Breast epithelium (tissue), 4 donors: ENCODE measurements around the gene BDP1. TPM values are rescaled to one million over a fixed set of nuclear protein-coding genes. Genes with fewer than 3 reads are reported as not detected.
A peak's percentile ranks its signal among the peaks of the same experiment; 100 is the strongest.

Experiments used
- DNase-seq, 2 donors: peaks; one replicate each; pipeline ENCODE4 v3.0.0-alpha.2; 2019; ENCODE audit warnings: low spot score in 2 of 2
- H3K27ac ChIP-seq, 2 donors: fragments of 200-600 bp; sonication (generic) in 1 of 2; one replicate each; pipeline ENCODE4 v1.5.1; 2016 to 2019; ENCODE audit warnings: mild to moderate bottlenecking in 1 of 2
- H3K27me3 ChIP-seq, 2 donors: fragments of 200-600 bp; sonication (generic) in 1 of 2; one replicate each; pipeline versions ENCODE4 v1.5.1 to v1.6.0; 2017 to 2019; ENCODE audit warnings: control low read depth in 1 of 2, mild to moderate bottlenecking in 1 of 2
- H3K36me3 ChIP-seq: fragments of 200-600 bp; one replicate; pipeline ENCODE4 v1.5.1; 2019
- H3K4me1 ChIP-seq, 2 donors: fragments of 200-600 bp; sonication (generic); one replicate each; pipeline ENCODE4 v1.5.1; 2016 to 2019; ENCODE audit warnings: control low read depth in 1 of 2
- H3K4me3 ChIP-seq, 3 donors: fragments of 200-600 bp; sonication (generic); 1 replicate in 2 of 3; 2 replicates in 1 of 3; pipeline ENCODE4 v1.5.1; 2016 to 2019; ENCODE audit warnings: mild to moderate bottlenecking in 3 of 3, moderate library complexity in 2 of 3
- H3K9me3 ChIP-seq, 2 donors: fragments of 200-600 bp; sonication (generic) in 1 of 2; one replicate each; pipeline ENCODE4 v1.5.1; 2016 to 2019; ENCODE audit warnings: control low read depth in 1 of 2
- CTCF ChIP-seq, 3 donors: fragments of 450-650 bp; IDR thresholded peaks; one replicate each; pipeline ENCODE4 v1.5.1; 2016 to 2017; ENCODE audit warnings: antibody characterized with exemption in 3 of 3, mild to moderate bottlenecking in 3 of 3, moderate library complexity in 3 of 3
- POLR2A ChIP-seq: fragments of 450-650 bp; IDR thresholded peaks from one replicate; pipeline ENCODE4 v1.6.1; 2016; ENCODE audit warnings: antibody characterized with exemption, mild to moderate bottlenecking, moderate library complexity
- POLR2AphosphoS5 ChIP-seq, 3 donors: sonication (generic); formaldehyde crosslinking; IDR thresholded peaks; one replicate each; pipeline ENCODE4 v1.6.1; 2017; ENCODE audit warnings: antibody characterized with exemption in 3 of 3
- intact Hi-C: fragments of 100-400 bp; cut with DNase I; formaldehyde crosslinking; loops from one replicate; pipeline ENCODE4 v1.15.1; 2023; ENCODE audit warnings: low total_unique reads
- total RNA-seq, 3 donors: library from RNA; depleted of rRNA; stranded (reverse); fragments of >200 nt; gene quantifications; one replicate each; pipeline ENCODE4 v1.1.0, GENCODE V29; 2016

The BDP1 gene
- total RNA-seq, 3 donors from 2014 or later = 26.4 to 119 (median 41.6) TPM

GRCh38 chr5:71588533-71588885 is 133.1 kb downstream of the BDP1 start:
- intact Hi-C loops = no loop called here
- Histone ChIP-seq H3K4me3 (peak overlapping the region in 2 of 3 donors; percentile 73 to 76), H3K4me1 (peaks cover 2 to 3% of the 10 kb centered on the region in 2 donors)

GRCh38 chr5:71589903-71590302 is 134.5 kb downstream of the BDP1 start:
- Histone ChIP-seq H3K4me3 (peak overlapping the region in 1 of 3 donors; percentile 76), H3K36me3 (no peaks in the 10 kb centered on the region), H3K27ac (peak overlapping the region in 1 of 2 donors; percentile 93), H3K27me3 (no peaks in the 10 kb centered on the region), H3K9me3 (no peaks in the 10 kb centered on the region), H3K4me1 (peaks cover 2 to 3% of the 10 kb centered on the region in 2 donors)
- intact Hi-C loops = no loop called here
- DNase-seq = no peak
- TF ChIP-seq POLR2A (no peak), CTCF (IDR thresholded peaks at IDR 0.05) (no peak), POLR2AphosphoS5 (IDR thresholded peaks at IDR 0.05) (no peak)

More at GRCh38 chr5:71588533-71588885, 133.1 kb downstream of the BDP1 start:
- TF ChIP-seq POLR2AphosphoS5 (IDR thresholded peaks at IDR 0.05) = no peak
- no peak for TF ChIP-seq POLR2A
- TF ChIP-seq CTCF (IDR thresholded peaks at IDR 0.05) = no peak
- Histone ChIP-seq H3K27me3 (no peaks in the 10 kb centered on the region), H3K36me3 (no peaks in the 10 kb centered on the region), H3K9me3 (no peaks in the 10 kb centered on the region), H3K27ac (peak overlapping the region; percentile 88 to 93)
- no peak for DNase-seq

- Histone ChIP-seq H3K27me3 (no peaks in the 10 kb centered on the region), H3K9me3 (no peaks in the 10 kb centered on the region), H3K36me3 (no peaks in the 10 kb centered on the region), H3K4me3 (no peak overlapping the region), H3K27ac (no peak overlapping the region), H3K4me1 (peaks cover 2 to 3% of the 10 kb centered on the region in 2 donors)
- intact Hi-C loops = no loop called here
- TF ChIP-seq CTCF (IDR thresholded peaks at IDR 0.05) (no peak), POLR2AphosphoS5 (IDR thresholded peaks at IDR 0.05) (no peak), POLR2A (no peak)
- no peak for DNase-seq
These were observed 135.6 kb downstream of the BDP1 start for GRCh38 chr5:71591100-71591499.

GRCh38 chr5:71596169-71596568 is 140.7 kb downstream of the BDP1 start:
- Histone ChIP-seq H3K4me3 (no peak overlapping the region), H3K27me3 (no peaks in the 10 kb centered on the region), H3K27ac (no peak overlapping the region), H3K9me3 (no peaks in the 10 kb centered on the region), H3K36me3 (no peaks in the 10 kb centered on the region), H3K4me1 (peaks cover 0 to 9% of the 10 kb centered on the region in 2 donors)
- intact Hi-C loops = no loop called here
- TF ChIP-seq POLR2AphosphoS5 (IDR thresholded peaks at IDR 0.05) (no peak), CTCF (IDR thresholded peaks at IDR 0.05) (no peak), POLR2A (no peak)
- no peak for DNase-seq

- TF ChIP-seq POLR2A (no peak), CTCF (IDR thresholded peaks at IDR 0.05) (no peak), POLR2AphosphoS5 (IDR thresholded peaks at IDR 0.05) (no peak)
- Histone ChIP-seq H3K4me1 (peaks cover 0 to 12% of the 10 kb centered on the region in 2 donors), H3K27ac (no peak overlapping the region), H3K4me3 (no peak overlapping the region), H3K9me3 (no peaks in the 10 kb centered on the region), H3K27me3 (no peaks in the 10 kb centered on the region), H3K36me3 (no peaks in the 10 kb centered on the region)
- intact Hi-C loops = no loop called here
- DNase-seq = no peak
These were observed 141.6 kb downstream of the BDP1 start for GRCh38 chr5:71597001-71597400.
